Measurements from ENCODE around the gene LRRK1.

Gene LRRK1

DNA sequence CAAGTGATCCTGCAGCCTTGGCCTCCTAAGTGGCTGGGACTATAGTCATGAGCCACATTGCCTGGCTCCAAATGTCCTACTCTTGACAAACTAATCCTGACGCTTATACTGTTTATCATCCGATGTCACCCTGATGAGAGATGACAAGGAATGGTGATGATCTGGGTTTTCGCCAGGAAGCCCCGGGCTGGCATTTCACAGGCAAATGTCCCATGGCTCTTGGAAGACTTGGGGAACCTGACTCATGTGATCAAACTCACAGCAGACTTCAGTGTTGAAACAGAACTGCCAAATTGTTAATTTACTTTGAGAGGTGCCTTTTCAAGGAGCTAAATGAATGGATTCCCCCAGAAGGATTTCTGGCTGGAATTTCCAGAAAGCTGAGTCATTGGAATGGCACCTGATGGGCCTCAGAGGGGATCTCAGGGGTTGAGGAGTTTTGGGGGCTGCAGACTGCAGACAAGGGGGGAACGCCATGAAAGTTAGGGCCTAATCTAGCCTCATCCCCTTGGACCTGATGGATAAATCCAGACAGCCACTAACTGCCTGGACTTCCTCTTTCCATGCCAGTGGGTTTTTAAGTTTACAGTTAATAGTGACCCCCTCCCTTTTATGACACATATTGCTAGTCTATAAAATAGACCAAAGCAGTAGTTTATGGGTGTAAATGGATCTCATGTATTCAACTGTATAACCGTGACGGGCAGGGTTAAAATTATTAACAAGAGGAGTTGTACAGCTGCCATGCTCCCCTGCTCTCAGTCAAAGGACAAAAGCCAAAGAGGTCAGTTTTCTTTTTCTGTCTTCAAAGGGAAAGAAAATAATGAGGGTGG is 186.1 kb downstream of the LRRK1 start:
- DNase-seq, result no peak

DNA sequence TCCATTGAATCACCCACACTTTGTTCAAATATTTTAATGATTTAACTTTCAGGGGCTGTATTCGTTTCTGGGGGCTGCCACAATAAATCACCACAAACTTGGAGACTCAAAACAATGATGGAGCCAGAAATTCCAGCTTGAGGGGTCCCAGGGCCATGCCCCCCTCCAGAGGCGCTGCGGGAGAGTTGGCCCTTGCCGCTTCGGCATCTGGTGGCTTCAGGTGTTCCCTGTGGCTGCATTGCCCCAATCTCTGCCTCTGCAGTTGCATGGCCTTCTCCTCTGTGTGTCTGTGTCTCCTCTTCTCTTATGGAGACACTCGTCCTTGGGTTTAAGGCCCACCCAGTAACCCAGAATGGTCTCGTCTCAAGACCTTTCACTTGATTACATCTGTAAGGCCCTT is 187.9 kb downstream of the LRRK1 start:
- no peak for DNase-seq

DNA sequence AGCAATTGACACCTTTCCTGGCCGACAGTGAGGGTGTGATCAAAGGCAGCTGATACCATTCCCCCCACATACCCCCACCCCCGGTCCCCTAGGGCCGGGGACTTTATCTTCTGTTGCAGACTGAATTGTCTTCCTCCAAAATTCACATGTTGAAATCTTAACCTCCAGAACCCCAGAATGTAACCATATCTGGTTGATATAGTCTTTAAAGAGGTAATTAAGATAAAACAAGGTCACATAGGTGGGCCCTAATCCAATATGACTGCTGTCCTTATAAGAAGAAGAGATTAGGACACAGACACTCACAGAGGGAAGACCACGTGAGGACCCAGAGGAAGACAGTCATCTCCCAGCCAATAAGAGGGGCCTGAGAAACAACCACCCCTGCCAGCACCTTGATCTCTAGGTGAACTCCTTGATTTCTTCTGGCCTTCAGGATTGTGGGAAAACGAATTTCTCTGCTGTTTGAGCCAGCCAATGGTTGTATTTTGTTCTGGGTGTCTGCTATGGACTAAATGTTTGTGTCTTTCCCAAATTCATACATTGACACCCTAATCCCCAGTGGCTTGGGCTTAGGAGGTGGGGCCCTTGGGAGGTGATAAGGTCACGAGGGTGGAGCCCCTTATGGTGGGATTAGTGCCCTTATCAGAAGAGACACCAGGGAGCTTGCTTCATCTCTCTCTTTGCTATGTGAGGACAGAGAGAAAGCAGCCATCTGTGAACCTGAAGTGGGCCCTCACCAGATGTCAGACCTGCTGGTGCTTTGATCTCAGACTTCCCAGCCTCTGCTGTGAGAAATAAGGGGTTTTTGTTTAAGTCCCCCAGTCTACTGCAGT is 188.7 kb downstream of the LRRK1 start:
- DNase-seq, result no peak

DNA sequence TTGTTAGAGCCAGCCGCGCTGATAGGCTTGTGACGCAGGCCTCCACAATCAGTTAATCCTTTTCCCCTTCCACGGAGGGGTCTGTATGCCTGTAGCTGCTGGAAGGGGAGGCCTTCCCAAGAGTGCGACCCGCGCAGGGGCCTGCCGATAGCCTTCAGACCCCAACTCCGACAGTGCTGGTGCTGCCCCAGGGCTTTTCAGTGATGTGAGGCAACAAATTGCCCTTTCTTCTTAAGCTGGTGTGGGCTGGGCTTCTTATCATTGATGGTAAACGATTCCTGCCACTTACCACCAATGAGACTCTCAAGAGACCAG is 189.3 kb downstream of the LRRK1 start:
- DNase-seq, result no peak

DNA sequence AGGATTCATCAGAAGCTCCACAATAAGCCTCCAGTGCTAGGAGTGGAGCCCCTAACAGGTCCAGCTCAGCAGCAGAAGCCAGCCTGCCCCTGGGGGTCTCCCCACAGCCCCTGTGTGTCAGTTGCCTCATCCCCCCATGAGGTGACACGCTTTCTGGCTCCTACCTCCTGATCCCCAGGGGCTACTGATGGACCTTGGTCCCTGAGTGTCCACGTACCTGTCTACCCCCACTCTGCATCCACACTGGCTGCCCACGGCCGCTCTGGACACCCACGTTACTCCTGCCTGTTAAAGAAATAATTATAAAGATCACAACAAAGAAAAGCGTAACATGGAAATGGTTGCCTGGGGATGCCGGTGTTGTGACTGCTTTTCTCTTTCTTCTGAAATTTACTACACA is 189.6 kb downstream of the LRRK1 start:
- DNase-seq, result no peak

DNA sequence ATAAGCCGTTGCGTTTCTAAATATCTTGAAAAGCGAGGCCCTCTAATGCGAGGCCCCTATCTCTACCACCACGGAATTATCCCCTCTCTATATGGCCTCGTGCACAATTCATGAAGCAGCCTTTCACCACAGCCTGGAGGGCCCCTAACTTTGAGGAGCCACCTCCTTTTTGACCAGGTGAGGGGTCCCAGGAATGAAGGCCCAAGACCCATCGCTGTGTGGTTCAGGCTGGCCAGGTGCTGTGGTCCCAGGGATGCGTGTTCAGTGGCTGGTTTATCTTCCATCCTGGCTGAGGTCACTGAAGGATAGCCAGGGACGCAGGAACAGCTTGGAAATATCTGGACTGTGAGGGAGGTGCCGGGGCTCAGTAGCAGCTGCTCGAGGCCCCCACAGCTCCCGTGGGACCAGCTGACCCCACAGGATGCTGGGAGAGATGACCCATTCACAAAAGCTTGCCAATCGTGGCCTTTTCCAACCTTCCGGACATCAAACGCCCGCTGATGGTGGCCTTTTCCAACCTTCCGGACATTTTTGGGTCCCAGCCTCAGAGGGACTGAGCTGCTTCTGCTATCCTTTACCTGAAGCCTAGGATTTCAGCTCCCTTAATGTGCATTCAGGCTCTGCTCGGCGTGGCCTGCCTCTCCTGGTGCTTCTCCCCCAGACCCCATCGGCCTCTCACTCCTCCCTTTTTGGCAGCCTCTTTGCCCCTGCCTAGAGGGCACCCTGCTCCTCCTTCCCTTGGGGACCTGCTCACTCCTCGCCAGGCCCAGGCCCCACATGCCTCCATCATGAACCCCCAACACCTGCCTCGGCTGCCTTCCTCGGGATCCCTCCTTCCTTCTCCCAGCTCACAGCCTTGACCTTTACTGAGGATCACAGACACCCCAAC is 191.8 kb downstream of the LRRK1 start:
- DNase-seq, result no peak

DNA sequence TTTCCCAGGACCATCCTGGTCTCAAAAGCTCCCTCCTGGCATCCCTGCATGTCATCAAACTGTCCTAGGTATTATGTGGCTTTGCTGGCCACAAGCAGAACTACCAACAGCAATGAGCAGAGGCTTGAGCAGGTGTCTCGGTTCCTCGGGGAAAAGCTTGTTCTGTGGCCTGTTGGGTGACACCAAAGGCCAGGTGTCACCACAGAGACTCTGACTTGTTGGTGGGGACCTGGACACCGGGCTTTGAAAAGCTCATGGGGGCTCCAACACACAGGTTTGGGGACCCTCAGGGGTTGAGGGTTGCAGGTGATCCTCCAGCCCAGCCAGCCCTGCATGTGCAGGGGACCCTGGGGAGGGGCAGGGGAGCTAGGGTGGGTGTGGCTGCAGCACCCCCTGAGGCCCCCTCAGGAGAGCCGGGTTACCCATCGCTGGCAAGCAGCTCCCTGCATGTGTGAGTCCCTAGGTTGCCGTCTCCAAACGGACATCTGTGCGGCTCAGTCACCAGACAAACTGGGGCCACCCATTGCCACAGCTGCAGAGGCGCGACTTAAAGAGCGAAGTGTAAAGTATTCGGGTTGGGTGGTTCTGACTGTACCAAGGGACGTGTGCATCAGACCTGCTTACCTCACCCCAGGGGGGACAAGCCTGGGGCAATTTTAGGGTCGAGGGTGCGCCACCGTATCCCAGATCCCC is 192.6 kb downstream of the LRRK1 start:
- no peak for DNase-seq

DNA sequence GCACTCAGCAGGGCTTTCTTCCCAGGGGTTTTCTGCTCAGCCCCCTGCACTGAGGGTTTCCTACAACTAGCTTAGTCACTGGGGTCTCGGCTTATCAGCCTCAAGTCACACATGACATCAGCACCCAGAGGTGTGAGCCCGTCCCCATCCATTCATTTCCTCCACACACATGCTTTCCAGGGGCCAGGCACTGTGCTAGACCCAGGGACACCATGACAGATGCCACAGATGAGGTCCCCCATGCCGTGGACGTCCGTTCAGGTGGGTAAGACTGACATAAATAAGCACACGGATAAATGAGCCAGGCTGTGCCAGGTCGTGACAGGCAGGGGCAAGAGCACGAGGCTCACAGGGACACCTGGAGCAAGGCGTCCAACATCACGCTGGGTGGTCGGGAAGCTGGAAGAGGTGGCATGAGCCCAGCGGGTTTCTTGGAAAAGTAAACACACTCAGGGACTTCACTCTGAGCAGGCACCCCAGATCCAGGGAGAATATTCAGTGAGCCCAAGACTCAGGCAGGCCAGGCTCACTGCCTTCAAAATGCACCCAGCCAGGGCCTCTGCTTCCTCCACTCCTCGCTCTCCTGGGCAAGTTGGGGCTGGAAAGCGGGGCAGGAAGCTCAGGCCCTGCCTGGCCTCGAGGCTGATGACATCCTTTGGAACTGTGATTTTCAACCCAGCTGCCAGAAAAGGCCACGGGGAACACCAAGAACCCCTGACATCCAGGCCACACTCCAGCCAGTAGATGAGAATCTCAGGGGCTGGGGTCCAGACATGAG is 193.4 kb downstream of the LRRK1 start:
- DNase-seq, result no peak

DNA sequence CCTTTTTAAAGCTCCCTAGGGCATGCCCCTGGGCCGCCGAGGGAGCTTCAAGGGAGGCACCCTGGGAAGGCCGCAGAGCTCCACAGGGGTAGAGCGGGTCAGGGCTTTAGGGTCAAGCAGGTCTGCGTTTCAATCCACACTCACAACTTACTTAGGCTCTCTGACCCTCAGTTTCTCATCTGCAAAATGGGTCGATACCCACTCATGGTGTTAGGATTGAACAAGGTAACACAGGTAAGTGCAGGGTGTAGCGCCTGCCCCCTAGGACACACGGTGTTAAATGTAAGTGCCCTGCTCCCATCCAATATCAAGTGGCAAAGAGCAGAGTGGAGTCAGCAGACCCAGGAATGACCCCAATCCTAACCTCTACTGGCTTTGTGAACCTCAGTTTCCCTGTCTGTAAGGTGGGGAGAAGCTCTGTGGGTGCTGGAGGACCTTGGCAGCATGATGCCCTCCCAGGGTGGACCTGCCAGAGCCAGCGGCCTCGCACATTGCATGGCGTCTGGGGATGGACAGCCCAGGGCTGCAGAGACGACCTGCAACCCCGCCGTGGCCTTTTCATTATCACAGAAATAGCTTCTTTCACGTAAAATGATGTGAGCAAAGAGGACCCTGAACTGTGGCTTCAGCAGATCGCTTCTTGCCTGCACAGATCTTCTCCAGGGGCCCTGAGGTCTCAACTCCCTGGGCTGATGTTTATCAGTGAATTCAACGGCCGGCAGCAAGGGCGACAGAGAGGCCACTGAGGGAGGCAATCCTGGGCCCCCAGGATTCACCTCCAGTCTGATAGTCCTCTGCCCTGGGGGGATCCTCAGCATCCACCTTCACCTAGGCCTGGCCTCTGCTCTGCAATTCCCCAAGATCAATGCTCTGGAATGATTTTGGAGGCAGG is 194.2 kb downstream of the LRRK1 start:
- DNase-seq, result no peak

DNA sequence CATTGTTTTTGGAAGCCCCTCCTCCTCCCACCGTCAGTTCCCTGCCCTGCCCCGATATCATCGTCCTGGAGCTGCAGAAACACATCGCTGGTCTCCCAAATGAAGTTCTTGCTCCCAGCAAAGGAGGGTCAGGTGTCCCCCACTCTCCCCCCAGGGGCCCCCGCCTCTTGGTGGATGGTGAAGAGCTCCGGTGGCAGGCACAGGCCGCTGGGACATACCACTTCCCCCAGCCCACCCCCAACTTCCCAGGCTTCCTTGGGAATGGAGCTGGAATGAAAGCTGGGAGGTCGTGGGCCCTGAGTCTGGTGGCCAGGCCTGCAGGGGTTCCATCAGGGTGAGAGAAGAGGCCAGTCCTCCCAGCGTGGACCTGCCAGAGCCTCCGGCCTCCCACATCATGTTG is 195.0 kb downstream of the LRRK1 start:
- no peak for DNase-seq

DNA sequence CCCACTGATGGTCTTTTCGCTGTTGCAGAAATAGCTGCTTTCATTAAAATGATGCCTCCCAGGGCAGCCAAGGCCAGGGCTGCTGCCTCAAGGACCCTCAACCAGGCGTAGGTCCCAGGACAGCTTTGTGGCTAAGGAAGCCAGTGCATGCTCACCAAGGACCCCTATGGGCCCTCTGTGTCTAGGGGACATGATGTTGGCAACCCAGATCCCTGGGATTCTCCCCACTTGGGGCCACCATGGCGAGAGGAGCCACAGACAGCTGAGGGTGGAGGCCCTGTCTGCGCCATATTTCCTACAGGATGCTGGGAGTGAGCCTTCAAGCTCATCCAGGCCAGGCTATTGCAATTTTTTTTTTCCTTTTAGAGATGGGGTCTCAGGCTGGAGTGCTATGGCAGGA is 195.5 kb downstream of the LRRK1 start:
- no peak for DNase-seq

DNA sequence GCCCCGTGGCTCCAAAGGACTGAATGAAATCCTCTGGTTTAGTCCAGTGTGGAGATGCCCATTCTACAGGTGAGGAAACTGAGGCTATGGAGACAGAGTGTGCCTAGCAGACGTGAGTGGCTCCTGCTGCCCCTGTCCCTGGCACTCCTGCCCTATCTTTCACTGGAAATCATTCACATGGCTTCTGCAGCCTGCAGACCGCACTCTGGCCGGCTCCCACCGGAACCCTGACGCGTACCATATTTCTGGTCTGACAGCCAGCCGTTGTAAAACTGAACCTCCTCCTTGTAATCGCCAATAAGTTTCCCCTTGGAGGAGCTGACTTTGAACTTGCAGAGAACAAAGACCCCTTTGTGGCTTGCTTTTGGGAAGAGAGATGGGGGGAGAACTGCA is 196.2 kb downstream of the LRRK1 start:
- DNase-seq, result no peak

DNA sequence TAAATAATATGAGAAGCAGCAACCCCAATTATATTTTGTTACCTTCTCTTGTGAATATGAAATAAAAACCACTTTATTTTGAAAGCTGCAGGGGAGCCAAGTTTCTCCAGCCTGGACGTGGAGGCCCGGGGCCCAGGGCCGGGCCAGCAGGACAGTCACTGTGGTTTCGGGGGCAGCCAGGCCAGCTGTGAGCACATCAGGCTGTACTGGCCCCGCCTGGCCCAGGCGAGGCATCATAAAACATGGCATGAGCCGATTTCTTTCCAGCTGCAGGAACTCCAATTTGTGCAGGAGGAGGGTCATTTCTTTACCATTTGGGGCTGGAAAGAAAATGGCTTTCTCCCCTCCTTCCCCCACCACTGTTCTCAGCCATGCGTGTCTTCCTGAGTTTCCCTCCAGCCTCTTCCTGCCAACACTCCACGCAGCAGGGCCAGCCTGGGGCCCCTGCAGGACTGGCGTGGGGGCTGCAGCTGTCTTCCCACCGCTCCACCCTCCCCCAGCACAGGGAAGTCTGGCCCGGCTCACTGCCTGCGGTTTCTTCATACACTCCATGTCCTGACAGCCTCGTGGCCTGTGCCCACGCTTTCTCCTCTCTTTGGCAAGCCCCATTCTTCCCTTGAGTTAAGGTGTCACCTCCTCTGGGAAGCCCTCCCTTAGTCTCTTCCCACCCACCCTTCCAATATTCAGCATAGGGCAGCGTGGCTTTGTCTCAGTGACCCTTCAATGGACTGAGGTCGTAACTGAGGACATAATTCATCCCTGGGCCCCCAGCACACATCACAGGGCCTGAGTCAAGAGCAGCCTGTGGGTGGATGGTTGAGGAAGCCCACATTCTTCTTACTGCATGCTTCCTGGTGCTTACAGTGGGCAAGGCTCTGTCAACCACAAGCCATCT is 196.9 kb downstream of the LRRK1 start:
- DNase-seq, result no peak

DNA sequence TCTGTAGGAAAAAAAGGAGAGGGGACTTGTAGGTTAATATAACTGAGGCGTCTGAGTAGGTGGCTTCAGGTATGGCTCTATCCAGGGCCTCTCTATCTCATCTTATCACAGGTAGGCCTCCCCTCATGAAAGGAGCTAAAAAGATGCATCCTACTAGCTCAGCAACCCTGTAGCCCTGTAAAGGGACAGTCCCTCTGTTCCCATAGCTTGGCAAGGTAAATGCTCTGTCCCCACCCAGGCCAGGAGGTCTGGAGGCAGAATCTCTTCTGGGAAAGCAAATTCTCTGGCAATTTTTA is 197.5 kb downstream of the LRRK1 start:
- DNase-seq, result no peak

DNA sequence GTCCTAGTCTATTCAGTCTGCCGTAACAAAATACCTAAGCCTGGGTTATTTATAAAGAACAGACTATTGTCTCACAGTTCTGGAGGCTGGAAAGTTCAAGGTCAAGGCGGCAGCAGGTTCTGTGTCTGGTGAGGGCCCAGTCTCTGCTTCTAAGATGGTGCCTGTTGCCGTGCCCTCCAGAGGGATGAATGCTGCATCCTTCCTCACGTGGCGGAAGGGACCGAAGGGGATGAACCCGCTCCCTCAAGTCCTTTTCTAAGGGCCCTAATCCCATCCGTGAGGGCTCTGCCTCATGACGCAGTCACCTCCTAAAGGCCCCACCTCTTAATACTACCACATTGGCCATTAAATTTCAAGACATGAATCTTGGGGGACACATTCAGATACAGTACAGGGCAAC is 199.0 kb downstream of the LRRK1 start:
- DNase-seq, result no peak

DNA sequence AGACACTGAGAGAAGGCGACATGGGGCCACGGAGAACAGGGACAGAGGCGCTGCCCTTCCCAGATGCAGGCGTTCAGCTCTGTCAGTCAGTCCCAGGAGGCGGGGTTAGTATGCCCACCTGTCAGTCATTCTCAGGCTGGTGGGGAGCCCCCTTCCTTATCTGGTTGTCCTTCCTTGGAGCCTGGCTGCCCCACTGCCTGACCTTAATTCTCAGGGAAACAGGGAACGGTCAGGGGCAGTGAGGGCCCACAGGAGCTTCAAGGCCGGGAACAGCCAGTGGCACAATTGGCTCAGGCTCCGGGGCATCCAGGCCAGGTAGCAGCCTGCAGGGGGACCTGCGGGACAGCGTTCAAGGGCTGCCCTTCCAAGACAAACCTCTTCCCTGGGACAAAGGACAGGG is 199.5 kb downstream of the LRRK1 start:
- no peak for DNase-seq

DNA sequence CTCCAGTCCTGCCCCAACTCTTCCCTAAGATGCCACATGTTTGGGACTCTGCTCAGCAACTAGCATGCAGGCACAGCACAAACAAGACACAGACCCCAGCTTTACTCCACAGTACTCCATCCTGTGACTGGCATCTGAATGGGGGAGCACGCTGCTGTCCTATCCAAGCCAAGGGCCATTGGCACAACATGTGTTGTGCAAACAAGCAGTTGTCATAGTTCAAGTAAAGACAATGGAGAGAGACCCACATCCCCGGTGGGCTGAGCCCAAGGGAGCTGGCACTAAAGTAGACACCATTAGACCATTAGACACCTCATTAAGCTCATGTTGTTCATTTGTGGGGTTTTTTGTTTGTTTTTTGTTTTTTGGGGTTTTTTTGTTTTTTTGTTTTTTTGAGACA is 200.0 kb downstream of the LRRK1 start:
- DNase-seq, result no peak

Measured in GOT3 (cell line).